Ishikawa (cell line): Measurements from ENCODE around the gene CST2.

ENCODE experiments used
- EP300 ChIP-seq: IDR thresholded peaks from 2 replicates; pipeline ENCODE4 v1.6.1; 2012; ENCODE audit warnings: borderline replicate concordance
- RAD21 ChIP-seq: IDR thresholded peaks from 2 replicates; pipeline ENCODE4 v1.6.1; 2012; ENCODE audit warnings: low read depth
- TCF12 ChIP-seq: IDR thresholded peaks from 2 replicates; pipeline ENCODE4 v1.6.1; 2012; ENCODE audit warnings: low read depth
- TEAD4 ChIP-seq: IDR thresholded peaks from 2 replicates; pipeline ENCODE4 v1.6.1; 2012
- USF1 ChIP-seq: IDR thresholded peaks from 2 replicates; pipeline ENCODE4 v1.6.1; 2012
- YY1 ChIP-seq: IDR thresholded peaks from 2 replicates; pipeline ENCODE4 v1.6.1; 2012; ENCODE audit warnings: low read depth
- ZBTB7A ChIP-seq: IDR thresholded peaks from 2 replicates; pipeline ENCODE4 v1.6.1; 2012; ENCODE audit warnings: low read depth
- TF ChIP-seq, protein P1 (sequence below): IDR thresholded peaks from 2 replicates; pipeline ENCODE4 v1.6.1; 2012; ENCODE audit warnings: low read depth, mild to moderate bottlenecking

DNA sequence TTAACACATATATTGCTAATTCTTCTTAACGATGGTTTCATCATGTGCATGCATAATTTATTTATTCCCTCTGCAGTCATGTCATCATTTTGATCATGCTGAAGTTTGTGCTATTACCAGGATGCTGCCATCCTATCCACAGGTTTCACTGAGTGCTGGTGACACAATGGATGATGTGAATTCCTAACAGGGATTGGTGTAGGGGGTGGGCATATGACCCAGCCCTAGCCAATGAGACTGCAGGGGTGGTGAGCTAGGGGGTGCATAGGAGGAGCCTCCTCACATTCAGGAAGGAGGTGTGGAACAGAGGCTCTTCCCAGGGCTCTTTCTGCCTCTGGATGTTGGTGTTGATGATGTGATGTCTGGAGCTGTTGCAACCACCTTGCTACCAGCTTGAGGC, 45.5 kb upstream of the CST2 start:
- TF ChIP-seq, protein P1, sequence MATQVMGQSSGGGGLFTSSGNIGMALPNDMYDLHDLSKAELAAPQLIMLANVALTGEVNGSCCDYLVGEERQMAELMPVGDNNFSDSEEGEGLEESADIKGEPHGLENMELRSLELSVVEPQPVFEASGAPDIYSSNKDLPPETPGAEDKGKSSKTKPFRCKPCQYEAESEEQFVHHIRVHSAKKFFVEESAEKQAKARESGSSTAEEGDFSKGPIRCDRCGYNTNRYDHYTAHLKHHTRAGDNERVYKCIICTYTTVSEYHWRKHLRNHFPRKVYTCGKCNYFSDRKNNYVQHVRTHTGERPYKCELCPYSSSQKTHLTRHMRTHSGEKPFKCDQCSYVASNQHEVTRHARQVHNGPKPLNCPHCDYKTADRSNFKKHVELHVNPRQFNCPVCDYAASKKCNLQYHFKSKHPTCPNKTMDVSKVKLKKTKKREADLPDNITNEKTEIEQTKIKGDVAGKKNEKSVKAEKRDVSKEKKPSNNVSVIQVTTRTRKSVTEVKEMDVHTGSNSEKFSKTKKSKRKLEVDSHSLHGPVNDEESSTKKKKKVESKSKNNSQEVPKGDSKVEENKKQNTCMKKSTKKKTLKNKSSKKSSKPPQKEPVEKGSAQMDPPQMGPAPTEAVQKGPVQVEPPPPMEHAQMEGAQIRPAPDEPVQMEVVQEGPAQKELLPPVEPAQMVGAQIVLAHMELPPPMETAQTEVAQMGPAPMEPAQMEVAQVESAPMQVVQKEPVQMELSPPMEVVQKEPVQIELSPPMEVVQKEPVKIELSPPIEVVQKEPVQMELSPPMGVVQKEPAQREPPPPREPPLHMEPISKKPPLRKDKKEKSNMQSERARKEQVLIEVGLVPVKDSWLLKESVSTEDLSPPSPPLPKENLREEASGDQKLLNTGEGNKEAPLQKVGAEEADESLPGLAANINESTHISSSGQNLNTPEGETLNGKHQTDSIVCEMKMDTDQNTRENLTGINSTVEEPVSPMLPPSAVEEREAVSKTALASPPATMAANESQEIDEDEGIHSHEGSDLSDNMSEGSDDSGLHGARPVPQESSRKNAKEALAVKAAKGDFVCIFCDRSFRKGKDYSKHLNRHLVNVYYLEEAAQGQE, result no peak
- TF ChIP-seq YY1 (no peak), EP300 (no peak), USF1 (peak; percentile 38; the same call in 1 of the 2 replicates), RAD21 (no peak), TEAD4 (no peak), ZBTB7A (no peak), TCF12 (no peak)
